ENCODE data around the gene DNM3. TPM values are rescaled to one million over a fixed set of nuclear protein-coding genes. Genes with fewer than 3 reads are reported as not detected.

DNM3 gene
- total RNA-seq, 1 donor from 2014 or later: 2.1 TPM

- no peak for DNase-seq
- Mint-ChIP-seq H3K4me1 (peaks cover 36% of the 10 kb centered on the region), H3K4me3 (no peak overlapping the region), H3K27me3 (no peaks in the 10 kb centered on the region), H3K27ac (no peak overlapping the region), H3K9me3 (no peaks in the 10 kb centered on the region), H3K36me3 (ENCODE audit: low read depth) (no peaks in the 10 kb centered on the region)
- intact Hi-C loops (cut with micrococcal nuclease): no loop called here
- ATAC-seq (ENCODE audit: low read depth): no peak
- CTCF ChIA-PET: interaction anchor here (1.0 kb wide), 1 partner anchor 8 kb away, joined by 3 read pairs; no protein-coding TSS in a partner anchor
- no peak for TF ChIP-seq CTCF (IDR thresholded peaks at IDR 0.05)
- POLR2A ChIA-PET: interaction anchor here (1.3 kb wide), 1 partner anchor 10 kb away, joined by 4 read pairs; no protein-coding TSS in a partner anchor
Observed at GRCh38 chr1:172384656-172385055, 543.4 kb downstream of the DNM3 start.

- no peak for DNase-seq
- intact Hi-C loops (cut with micrococcal nuclease): no loop called here
- ATAC-seq (ENCODE audit: low read depth): no peak
- no peak overlapping the region for H3K4me3 Mint-ChIP-seq
- H3K4me1 Mint-ChIP-seq: peaks cover 36% of the 10 kb centered on the region
- TF ChIP-seq CTCF (IDR thresholded peaks at IDR 0.05): no peak
- CTCF ChIA-PET: interaction anchor here (0.6 kb wide), 1 partner anchor 28 kb away, joined by 3 read pairs; no protein-coding TSS in a partner anchor
- H3K9me3 Mint-ChIP-seq: no peaks in the 10 kb centered on the region
- POLR2A ChIA-PET: interaction anchor here (0.7 to 1.7 kb wide), 4 partner anchors 10 to 201 kb away, joined by 3 to 8 read pairs (median 4); no protein-coding TSS in a partner anchor
- no peaks in the 10 kb centered on the region for H3K27me3 Mint-ChIP-seq
- H3K36me3 Mint-ChIP-seq (ENCODE audit: low read depth): no peaks in the 10 kb centered on the region
- H3K27ac Mint-ChIP-seq: no peak overlapping the region
Observed at GRCh38 chr1:172386046-172386445, 544.7 kb downstream of the DNM3 start.

- no peak for TF ChIP-seq CTCF (IDR thresholded peaks at IDR 0.05)
- no peaks in the 10 kb centered on the region for H3K9me3 Mint-ChIP-seq
- no peak overlapping the region for H3K27ac Mint-ChIP-seq
- ChIA-PET CTCF (interaction anchor here (3.7 kb wide), 1 partner anchor 12 kb away, joined by 23 read pairs; no protein-coding TSS in a partner anchor), POLR2A (interaction anchor here (11.9 kb wide), 1 partner anchor 10 kb away, joined by 248 read pairs; no protein-coding TSS in a partner anchor)
- peaks cover 46% of the 10 kb centered on the region for H3K4me1 Mint-ChIP-seq
- DNase-seq: no peak
- ATAC-seq (ENCODE audit: low read depth): no peak
- intact Hi-C loops (cut with micrococcal nuclease): no loop called here
- H3K36me3 Mint-ChIP-seq (ENCODE audit: low read depth): no peaks in the 10 kb centered on the region
- no peak overlapping the region for H3K4me3 Mint-ChIP-seq
- no peaks in the 10 kb centered on the region for H3K27me3 Mint-ChIP-seq
Observed at GRCh38 chr1:172388490-172388889, 547.2 kb downstream of the DNM3 start.

- POLR2A ChIA-PET: interaction anchor here (0.9 to 11.9 kb wide), 9 partner anchors 9 to 210 kb away, joined by 3 to 248 read pairs (median 14); no protein-coding TSS in a partner anchor
- peak overlapping the region; percentile 88 for H3K4me3 Mint-ChIP-seq
- peak overlapping the region; percentile 99 for H3K27ac Mint-ChIP-seq
- CTCF ChIA-PET: interaction anchor here (0.6 to 3.7 kb wide), 9 partner anchors 8 to 388 kb away, joined by 3 to 23 read pairs (median 4); no protein-coding TSS in a partner anchor
- no peaks in the 10 kb centered on the region for H3K36me3 Mint-ChIP-seq (ENCODE audit: low read depth)
- intact Hi-C loops (cut with micrococcal nuclease): loop anchor here (1.0 to 5.0 kb wide), 2 partner anchors 10 to 427 kb away; no protein-coding TSS in a partner anchor
- DNase-seq: no peak
- H3K27me3 Mint-ChIP-seq: no peaks in the 10 kb centered on the region
- no peak for TF ChIP-seq CTCF (IDR thresholded peaks at IDR 0.05)
- ATAC-seq (ENCODE audit: low read depth): no peak
- H3K4me1 Mint-ChIP-seq: peaks cover 58% of the 10 kb centered on the region
- no peaks in the 10 kb centered on the region for H3K9me3 Mint-ChIP-seq
Observed at GRCh38 chr1:172390301-172390682, 549.0 kb downstream of the DNM3 start.

- DNase-seq: peak; percentile 36
- no peaks in the 10 kb centered on the region for H3K36me3 Mint-ChIP-seq (ENCODE audit: low read depth)
- intact Hi-C loops (cut with micrococcal nuclease): loop anchor here (1.0 to 5.0 kb wide), 2 partner anchors 11 to 426 kb away; no protein-coding TSS in a partner anchor
- no peaks in the 10 kb centered on the region for H3K27me3 Mint-ChIP-seq
- POLR2A ChIA-PET: interaction anchor here (0.6 to 11.9 kb wide), 11 partner anchors 9 to 819 kb away, joined by 3 to 248 read pairs (median 5); no protein-coding TSS in a partner anchor
- CTCF ChIA-PET: interaction anchor here (0.8 to 3.7 kb wide), 9 partner anchors 8 to 388 kb away, joined by 3 to 23 read pairs (median 5); no protein-coding TSS in a partner anchor
- H3K4me3 Mint-ChIP-seq: peak overlapping the region; percentile 88
- no peaks in the 10 kb centered on the region for H3K9me3 Mint-ChIP-seq
- ATAC-seq (ENCODE audit: low read depth): peak; percentile 76
- H3K4me1 Mint-ChIP-seq: peaks cover 64% of the 10 kb centered on the region
- TF ChIP-seq CTCF (IDR thresholded peaks at IDR 0.05): no peak
- H3K27ac Mint-ChIP-seq: peak overlapping the region; percentile 99
Observed at GRCh38 chr1:172390683-172391551, 549.6 kb downstream of the DNM3 start.
